ENCODE results near the gene NEK5.

DNA sequence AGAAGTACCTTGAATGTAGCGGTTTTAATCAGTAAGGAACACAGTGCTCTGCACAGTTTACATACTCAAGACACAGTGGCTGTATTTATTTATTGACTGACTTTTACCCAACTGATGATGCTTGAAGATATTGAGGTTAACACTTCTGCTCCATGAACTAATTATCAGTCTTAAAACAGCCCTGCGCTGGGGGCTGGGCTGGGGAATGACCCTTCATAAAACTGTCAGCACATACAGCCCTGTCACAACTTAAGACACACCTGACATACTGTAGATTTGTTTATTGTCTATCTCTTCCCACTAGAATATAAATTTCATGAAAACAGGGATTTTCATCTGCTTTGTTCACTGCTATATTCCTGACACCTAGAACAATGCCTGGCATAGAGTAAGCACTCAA is 10.8 kb downstream of the NEK5 start:
- TF ChIP-seq EP300 (IDR thresholded peaks at IDR 0.05) (no peak), POLR2A (IDR thresholded peaks at IDR 0.05) (no peak)
- TF ChIP-seq, protein P1, sequence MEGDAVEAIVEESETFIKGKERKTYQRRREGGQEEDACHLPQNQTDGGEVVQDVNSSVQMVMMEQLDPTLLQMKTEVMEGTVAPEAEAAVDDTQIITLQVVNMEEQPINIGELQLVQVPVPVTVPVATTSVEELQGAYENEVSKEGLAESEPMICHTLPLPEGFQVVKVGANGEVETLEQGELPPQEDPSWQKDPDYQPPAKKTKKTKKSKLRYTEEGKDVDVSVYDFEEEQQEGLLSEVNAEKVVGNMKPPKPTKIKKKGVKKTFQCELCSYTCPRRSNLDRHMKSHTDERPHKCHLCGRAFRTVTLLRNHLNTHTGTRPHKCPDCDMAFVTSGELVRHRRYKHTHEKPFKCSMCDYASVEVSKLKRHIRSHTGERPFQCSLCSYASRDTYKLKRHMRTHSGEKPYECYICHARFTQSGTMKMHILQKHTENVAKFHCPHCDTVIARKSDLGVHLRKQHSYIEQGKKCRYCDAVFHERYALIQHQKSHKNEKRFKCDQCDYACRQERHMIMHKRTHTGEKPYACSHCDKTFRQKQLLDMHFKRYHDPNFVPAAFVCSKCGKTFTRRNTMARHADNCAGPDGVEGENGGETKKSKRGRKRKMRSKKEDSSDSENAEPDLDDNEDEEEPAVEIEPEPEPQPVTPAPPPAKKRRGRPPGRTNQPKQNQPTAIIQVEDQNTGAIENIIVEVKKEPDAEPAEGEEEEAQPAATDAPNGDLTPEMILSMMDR (IDR thresholded peaks at IDR 0.05): no peak

Data from upper lobe of left lung (tissue), 4 donors.